ENCODE results near the gene CDH13. TPM values are rescaled to one million over a fixed set of nuclear protein-coding genes. Genes with fewer than 3 reads are reported as not detected.

Gene CDH13
- total RNA-seq, 1 experiment from 2014 or later: 2.1 TPM

GRCh38 chr16:83058376-83058775 is 431.6 kb downstream of the CDH13 start:
- no TSS peak for BruUV-seq (replicated peaks)
- no peak for DNase-seq (ENCODE audit: low spot score)
- intact Hi-C loops (cut with micrococcal nuclease; ENCODE audit: unreplicated experiment): no loop called here
- ChIA-PET CTCF (no interaction called here), POLR2A (ENCODE audit: low non-redundant PET) (no interaction called here)
- Histone ChIP-seq H3K36me3 (ENCODE audit: insufficient read depth, low read length, poor library complexity, severe bottlenecking) (no peaks in the 10 kb centered on the region), H3K4me3 (ENCODE audit: low read depth, low read length, poor library complexity, severe bottlenecking) (no peak overlapping the region), H3K27ac (ENCODE audit: low read depth, low read length, poor library complexity, severe bottlenecking) (no peak overlapping the region), H3K9me3 (ENCODE audit: low read depth, low read length, poor library complexity, severe bottlenecking) (no peaks in the 10 kb centered on the region), H3K27me3 (replicated peaks; ENCODE audit: insufficient read depth, low read depth, low read length, poor library complexity) (no peaks in the 10 kb centered on the region), H3K4me1 (ENCODE audit: insufficient read depth, low read length, poor library complexity, severe bottlenecking) (no peaks in the 10 kb centered on the region)
- TF ChIP-seq EZH2 (IDR thresholded peaks at IDR 0.05; ENCODE audit: borderline replicate concordance, low read depth, low read length, poor library complexity, severe bottlenecking) (no peak), CTCF (conservative IDR thresholded peaks at IDR 0.05; ENCODE audit: low read depth, low read length) (no peak)

- ChIA-PET CTCF (no interaction called here), POLR2A (ENCODE audit: low non-redundant PET) (no interaction called here)
- BruUV-seq (replicated peaks): no TSS peak
- Histone ChIP-seq H3K27me3 (replicated peaks; ENCODE audit: insufficient read depth, low read depth, low read length, poor library complexity) (no peaks in the 10 kb centered on the region), H3K27ac (ENCODE audit: low read depth, low read length, poor library complexity, severe bottlenecking) (no peak overlapping the region), H3K4me1 (ENCODE audit: insufficient read depth, low read length, poor library complexity, severe bottlenecking) (no peaks in the 10 kb centered on the region), H3K9me3 (ENCODE audit: low read depth, low read length, poor library complexity, severe bottlenecking) (no peaks in the 10 kb centered on the region), H3K4me3 (ENCODE audit: low read depth, low read length, poor library complexity, severe bottlenecking) (no peak overlapping the region), H3K36me3 (ENCODE audit: insufficient read depth, low read length, poor library complexity, severe bottlenecking) (no peaks in the 10 kb centered on the region)
- no peak for DNase-seq (ENCODE audit: low spot score)
- intact Hi-C loops (cut with micrococcal nuclease; ENCODE audit: unreplicated experiment): no loop called here
- TF ChIP-seq EZH2 (IDR thresholded peaks at IDR 0.05; ENCODE audit: borderline replicate concordance, low read depth, low read length, poor library complexity, severe bottlenecking): no peak
- no peak for TF ChIP-seq CTCF (conservative IDR thresholded peaks at IDR 0.05; ENCODE audit: low read depth, low read length)
Measured at GRCh38 chr16:83059237-83059636, 432.5 kb downstream of the CDH13 start.

- Histone ChIP-seq H3K36me3 (ENCODE audit: insufficient read depth, low read length, poor library complexity, severe bottlenecking) (no peaks in the 10 kb centered on the region), H3K27ac (ENCODE audit: low read depth, low read length, poor library complexity, severe bottlenecking) (no peak overlapping the region), H3K4me1 (ENCODE audit: insufficient read depth, low read length, poor library complexity, severe bottlenecking) (no peaks in the 10 kb centered on the region), H3K9me3 (ENCODE audit: low read depth, low read length, poor library complexity, severe bottlenecking) (no peaks in the 10 kb centered on the region), H3K27me3 (replicated peaks; ENCODE audit: insufficient read depth, low read depth, low read length, poor library complexity) (no peaks in the 10 kb centered on the region), H3K4me3 (ENCODE audit: low read depth, low read length, poor library complexity, severe bottlenecking) (no peak overlapping the region)
- ChIA-PET POLR2A (ENCODE audit: low non-redundant PET) (no interaction called here), CTCF (no interaction called here)
- intact Hi-C loops (cut with micrococcal nuclease; ENCODE audit: unreplicated experiment): no loop called here
- no peak for TF ChIP-seq EZH2 (IDR thresholded peaks at IDR 0.05; ENCODE audit: borderline replicate concordance, low read depth, low read length, poor library complexity, severe bottlenecking)
- no peak for TF ChIP-seq CTCF (conservative IDR thresholded peaks at IDR 0.05; ENCODE audit: low read depth, low read length)
- BruUV-seq (replicated peaks): no TSS peak
- DNase-seq (ENCODE audit: low spot score): no peak
Measured at GRCh38 chr16:83066011-83066410, 439.2 kb downstream of the CDH13 start.

Data from A673 (cell line).